Measurements from ENCODE around the gene LAMA4.

DNA sequence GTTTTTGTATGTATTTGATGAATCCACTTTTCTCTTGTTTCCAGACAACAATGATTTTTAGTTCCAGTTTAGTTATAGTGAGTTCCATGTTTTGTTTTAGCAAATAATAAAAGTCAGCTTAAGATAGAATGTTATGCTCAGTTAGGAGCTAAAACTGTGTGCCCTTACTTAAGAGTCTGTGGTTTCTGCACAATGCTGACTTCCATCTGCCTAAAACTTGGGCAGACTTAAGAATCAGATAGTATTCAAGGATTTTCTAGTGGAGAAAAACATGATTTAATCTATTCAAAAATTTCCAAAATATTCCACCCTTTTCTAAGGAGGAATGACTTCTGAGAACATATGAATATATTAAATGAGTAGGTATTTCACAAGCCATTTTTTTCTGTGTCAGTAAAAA, 32.8 kb downstream of the LAMA4 start:
- TF ChIP-seq CTCF (IDR thresholded peaks at IDR 0.05) (no peak), POLR2AphosphoS5 (IDR thresholded peaks at IDR 0.05) (no peak), POLR2A (IDR thresholded peaks at IDR 0.05) (no peak)
